Liver (tissue), 9 donors: Measurements from ENCODE around the gene CLPTM1L. TPM values are rescaled to one million over a fixed set of nuclear protein-coding genes. Genes with fewer than 3 reads are reported as not detected.

ENCODE experiments used
- DNase-seq: peaks from one replicate; pipeline ENCODE4 v3.0.0-alpha.2; 2017; ENCODE audit warnings: low spot score
- H3K27ac ChIP-seq, 2 donors: one replicate each; pipeline ENCODE4 v1.7.0; 2013; ENCODE audit warnings: inconsistent platforms in 2 of 2, low read length in 2 of 2, control low read depth in 1 of 2, low read depth in 1 of 2, mild to moderate bottlenecking in 1 of 2
- H3K27me3 ChIP-seq, 4 donors: one replicate each; pipeline versions ENCODE4 v1.6.1 to v1.7.0; 2013; ENCODE audit warnings: low read length in 3 of 4, inconsistent platforms in 1 of 4, mild to moderate bottlenecking in 1 of 4, moderate library complexity in 1 of 4; ENCODE audit not compliant: control insufficient read depth in 4 of 4, insufficient read depth in 4 of 4
- H3K36me3 ChIP-seq, 4 donors: one replicate each; pipeline versions ENCODE4 v1.6.1 to v1.7.0; 2013; ENCODE audit warnings: low read length in 3 of 4, mild to moderate bottlenecking in 3 of 4, low read depth in 1 of 4, moderate library complexity in 1 of 4; ENCODE audit not compliant: control insufficient read depth in 4 of 4, insufficient read depth in 3 of 4
- H3K4me1 ChIP-seq, 4 donors: one replicate each; pipeline versions ENCODE4 v1.6.1 to v1.7.0; 2013; ENCODE audit warnings: low read length in 3 of 4, mild to moderate bottlenecking in 3 of 4, moderate library complexity in 1 of 4; ENCODE audit not compliant: control insufficient read depth in 4 of 4, insufficient read depth in 4 of 4
- H3K4me3 ChIP-seq, 3 donors: one replicate each; pipeline versions ENCODE4 v1.6.1 to v1.7.0; 2013; ENCODE audit warnings: low read length in 3 of 3, control low read depth in 1 of 3, low read depth in 1 of 3, mild to moderate bottlenecking in 1 of 3
- H3K9ac ChIP-seq, 2 donors: one replicate each; pipeline ENCODE4 v1.7.0; 2013; ENCODE audit warnings: low read length in 2 of 2, mild to moderate bottlenecking in 2 of 2, moderate library complexity in 2 of 2, control low read depth in 1 of 2, low read depth in 1 of 2
- H3K9me3 ChIP-seq, 4 donors: one replicate each; pipeline versions ENCODE4 v1.6.1 to v1.7.0; 2013; ENCODE audit warnings: low read length in 3 of 4; ENCODE audit not compliant: control insufficient read depth in 4 of 4
- CTCF ChIP-seq: fragments of 150-350 bp; IDR thresholded peaks from 2 replicates; pipeline ENCODE4 v1.5.1; 2017; ENCODE audit warnings: improper control_type of control experiment, low read depth, low read length; ENCODE audit not compliant: missing input control
- EGR1 ChIP-seq, 2 donors: IDR thresholded peaks; 2 replicates each; pipeline ENCODE4 v1.6.1; 2016 to 2018; ENCODE audit warnings: antibody characterized with exemption in 2 of 2, low read depth in 2 of 2
- FOXA1 ChIP-seq: IDR thresholded peaks from 2 replicates; pipeline ENCODE4 v1.6.1; 2016; ENCODE audit warnings: antibody characterized with exemption
- FOXA2 ChIP-seq: IDR thresholded peaks from 2 replicates; pipeline ENCODE4 v1.6.1; 2016; ENCODE audit warnings: antibody characterized with exemption
- GABPA ChIP-seq, 2 donors: IDR thresholded peaks in 1 of 2; conservative IDR thresholded peaks in 1 of 2; 2 replicates each; pipeline ENCODE4 v1.6.1; 2016; ENCODE audit warnings: antibody characterized with exemption in 2 of 2, mild to moderate bottlenecking in 1 of 2, moderate library complexity in 1 of 2
- HNF4A ChIP-seq, 2 donors: conservative IDR thresholded peaks; 2 replicates each; pipeline ENCODE4 v1.6.1; 2016; ENCODE audit warnings: antibody characterized with exemption in 2 of 2, mild to moderate bottlenecking in 2 of 2
- HNF4G ChIP-seq: IDR thresholded peaks from 2 replicates; pipeline ENCODE4 v1.6.1; 2016; ENCODE audit warnings: antibody characterized with exemption
- JUND ChIP-seq, 2 donors: IDR thresholded peaks; 2 replicates each; pipeline ENCODE4 v1.6.1; 2016; ENCODE audit warnings: antibody characterized with exemption in 2 of 2
- MAX ChIP-seq: IDR thresholded peaks from 2 replicates; pipeline ENCODE4 v1.6.1; 2016; ENCODE audit warnings: antibody characterized with exemption
- NR2F2 ChIP-seq: IDR thresholded peaks from 2 replicates; pipeline ENCODE4 v1.6.1; 2016; ENCODE audit warnings: antibody characterized with exemption
- REST ChIP-seq: IDR thresholded peaks from 2 replicates; pipeline ENCODE4 v1.6.1; 2016; ENCODE audit warnings: antibody characterized with exemption, mild to moderate bottlenecking
- RXRA ChIP-seq, 2 donors: IDR thresholded peaks; 2 replicates each; pipeline ENCODE4 v1.6.1; 2017 to 2018; ENCODE audit warnings: antibody characterized with exemption in 2 of 2, mild to moderate bottlenecking in 1 of 2
- SP1 ChIP-seq: IDR thresholded peaks from 2 replicates; pipeline ENCODE4 v1.6.1; 2018; ENCODE audit warnings: antibody characterized with exemption, mild to moderate bottlenecking
- TAF1 ChIP-seq: conservative IDR thresholded peaks from 2 replicates; pipeline ENCODE4 v1.6.1; 2016; ENCODE audit warnings: antibody characterized with exemption, mild to moderate bottlenecking
- ZBTB33 ChIP-seq: IDR thresholded peaks from 2 replicates; pipeline ENCODE4 v1.6.1; 2016; ENCODE audit warnings: antibody characterized with exemption
- WGBS: extraction: QIAGEN DNeasy Blood & Tissue Kit; methylation state at CpG from one replicate; pipeline ENCODE4 v1.1.7; 2013; 5-methylcytosine and 5-hydroxymethylcytosine counted together
- polyA plus RNA-seq, 2 donors: library from polyadenylated mRNA; stranded (reverse) in 1 of 2; unstranded in 1 of 2; fragments of 200-250 nt in 1 of 2; fragments of >200 nt in 1 of 2; fragmentation: Nextera tagmentation in 1 of 2; extraction: Ambion mirVana in 1 of 2; gene quantifications; one replicate each; pipeline versions ENCODE4 v1.2.1 to v1.2.3, GENCODE V29; 2013 to 2015
- total RNA-seq, 2 donors: library from RNA; depleted of rRNA; stranded (reverse); fragments of >200 nt; gene quantifications; one replicate each; pipeline ENCODE4 v1.2.3, GENCODE V29; 2014
- donor health status: healthy.
- donor health status: healthy.
- donor health status: healthy.
- donor health status: healthy.
- donor health status: healthy.

The CLPTM1L gene
- total and polyA plus RNA-seq, 4 donors, result 69.2 to 255 (median 146) TPM

GRCh38 chr5:1325870-1326531 is 18.9 kb downstream of the CLPTM1L start:
- no peak for DNase-seq

More at GRCh38 chr5:1325870-1326531, 18.9 kb downstream of the CLPTM1L start:
- H3K4me1 ChIP-seq, result peaks cover under 1 to 14% (median 8%) of the 10 kb centered on the region in 4 donors
- H3K9ac ChIP-seq, result no peak overlapping the region
- no peaks in the 10 kb centered on the region for H3K9me3 ChIP-seq
- no peak for TF ChIP-seq FOXA1
- TF ChIP-seq MAX, result no peak
- TF ChIP-seq HNF4A (conservative IDR thresholded peaks at IDR 0.05), result no peak
- TF ChIP-seq GABPA (IDR thresholded peaks at IDR 0.05 in 1 of 2, conservative IDR thresholded peaks at IDR 0.05 in 1 of 2), result no peak
- TF ChIP-seq ZBTB33, result no peak
- no peak for TF ChIP-seq FOXA2
- no peak for TF ChIP-seq SP1
- no peak for TF ChIP-seq REST
- no peak for TF ChIP-seq NR2F2
- TF ChIP-seq HNF4G, result no peak
- no peak for TF ChIP-seq JUND (IDR thresholded peaks at IDR 0.05)
- TF ChIP-seq CTCF, result no peak
- no peak for TF ChIP-seq EGR1 (IDR thresholded peaks at IDR 0.05; ENCODE audit: low read depth in 2 of 2)
- no peak for TF ChIP-seq TAF1
- no peak for TF ChIP-seq RXRA (IDR thresholded peaks at IDR 0.05)
- H3K4me3 ChIP-seq, result no peak overlapping the region
- H3K27ac ChIP-seq, result no peak overlapping the region
- peaks cover 8 to 53% (median 26%) of the 10 kb centered on the region in 4 donors for H3K36me3 ChIP-seq
- WGBS, result 91% methylated on average over 22 of the region's 22 CpGs
- no peaks in the 10 kb centered on the region for H3K27me3 ChIP-seq
